22Rv1 (cell line): Measurements from ENCODE around the gene SLC2A4RG.

ENCODE experiments used
- H3K27ac ChIP-seq: fragments of 450-650 bp; 2 replicates; pipeline ENCODE4 v1.5.1; 2017
- ZFX ChIP-seq: fragments of 450-650 bp; IDR thresholded peaks from 2 replicates; pipeline ENCODE4 v1.6.1; 2017; ENCODE audit warnings: antibody characterized with exemption, borderline replicate concordance
- TF ChIP-seq, protein P1 (sequence below): fragments of 450-650 bp; IDR thresholded peaks from 2 replicates; pipeline ENCODE4 v1.5.1; 2017; ENCODE audit warnings: mild to moderate bottlenecking

The SLC2A4RG gene

DNA sequence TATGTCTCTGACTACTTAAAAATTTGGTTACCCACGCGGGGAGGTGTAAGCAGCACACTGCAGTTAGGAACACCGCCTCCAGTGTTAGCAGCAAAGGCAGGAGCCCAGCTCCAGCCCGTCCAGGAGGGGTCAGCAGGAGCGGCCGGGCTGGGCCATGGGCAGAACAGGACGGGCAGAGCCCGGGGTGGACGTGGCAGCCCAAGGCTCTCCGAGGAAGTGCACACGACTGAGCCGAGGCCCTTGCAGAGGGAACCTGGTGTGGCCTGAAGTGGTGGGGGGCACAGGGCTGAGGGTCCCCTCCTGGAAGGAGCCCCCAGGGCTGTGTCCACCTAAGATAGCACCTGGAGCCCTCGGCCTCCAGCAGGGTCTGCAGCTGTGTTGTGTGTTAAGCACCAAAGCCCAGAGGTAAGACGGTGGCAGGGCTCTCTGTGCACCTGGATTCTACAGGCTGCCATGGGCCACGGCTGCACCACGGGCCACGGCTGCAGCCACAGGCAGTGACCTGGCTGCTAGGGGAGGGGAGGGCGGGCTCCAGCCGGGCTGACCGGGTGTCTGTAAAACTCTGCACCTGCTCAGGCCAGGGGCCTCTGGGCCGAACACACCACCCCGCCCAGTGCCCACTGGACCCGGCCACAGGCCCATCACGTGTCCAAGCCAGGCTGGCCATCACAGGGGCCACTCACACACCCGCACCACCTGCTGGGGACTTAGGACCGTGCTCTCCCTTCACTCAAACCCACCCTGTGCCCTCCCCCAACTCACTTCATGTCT is 6.6 kb downstream of the SLC2A4RG start:
- no peak for TF ChIP-seq ZFX
- TF ChIP-seq, protein P1, sequence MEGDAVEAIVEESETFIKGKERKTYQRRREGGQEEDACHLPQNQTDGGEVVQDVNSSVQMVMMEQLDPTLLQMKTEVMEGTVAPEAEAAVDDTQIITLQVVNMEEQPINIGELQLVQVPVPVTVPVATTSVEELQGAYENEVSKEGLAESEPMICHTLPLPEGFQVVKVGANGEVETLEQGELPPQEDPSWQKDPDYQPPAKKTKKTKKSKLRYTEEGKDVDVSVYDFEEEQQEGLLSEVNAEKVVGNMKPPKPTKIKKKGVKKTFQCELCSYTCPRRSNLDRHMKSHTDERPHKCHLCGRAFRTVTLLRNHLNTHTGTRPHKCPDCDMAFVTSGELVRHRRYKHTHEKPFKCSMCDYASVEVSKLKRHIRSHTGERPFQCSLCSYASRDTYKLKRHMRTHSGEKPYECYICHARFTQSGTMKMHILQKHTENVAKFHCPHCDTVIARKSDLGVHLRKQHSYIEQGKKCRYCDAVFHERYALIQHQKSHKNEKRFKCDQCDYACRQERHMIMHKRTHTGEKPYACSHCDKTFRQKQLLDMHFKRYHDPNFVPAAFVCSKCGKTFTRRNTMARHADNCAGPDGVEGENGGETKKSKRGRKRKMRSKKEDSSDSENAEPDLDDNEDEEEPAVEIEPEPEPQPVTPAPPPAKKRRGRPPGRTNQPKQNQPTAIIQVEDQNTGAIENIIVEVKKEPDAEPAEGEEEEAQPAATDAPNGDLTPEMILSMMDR: no peak
- no peak overlapping the region for H3K27ac ChIP-seq

DNA sequence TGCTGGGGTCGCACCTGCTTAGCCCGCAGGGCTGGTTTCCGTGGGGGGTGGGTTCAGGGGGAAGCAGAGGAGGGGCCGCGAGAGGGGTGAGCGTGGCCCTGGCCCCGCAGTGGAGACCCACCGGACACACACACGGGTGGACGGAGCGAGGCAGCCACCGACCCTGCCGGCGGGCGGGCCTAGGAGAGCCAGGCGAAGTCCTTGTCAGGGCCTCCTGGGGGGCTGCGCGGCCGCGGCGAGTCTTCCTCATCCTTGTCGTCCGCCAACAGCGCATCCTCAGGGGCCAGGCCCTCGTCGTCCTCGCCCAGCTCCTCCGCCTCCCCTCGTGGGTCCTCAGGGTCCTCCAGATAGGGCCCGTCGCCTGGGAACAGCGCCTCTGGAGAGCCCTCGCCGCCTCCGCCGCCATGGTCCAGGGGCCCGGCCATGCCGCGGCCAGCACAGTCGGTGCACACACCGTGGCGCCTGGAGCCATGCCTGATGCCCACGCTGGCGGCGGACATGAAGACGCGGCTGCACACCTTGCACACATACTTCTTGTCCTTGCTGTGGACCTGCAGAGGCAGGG is 7.3 kb downstream of the SLC2A4RG start:
- H3K27ac ChIP-seq: no peak overlapping the region
- TF ChIP-seq, protein P1: no peak
- no peak for TF ChIP-seq ZFX

DNA sequence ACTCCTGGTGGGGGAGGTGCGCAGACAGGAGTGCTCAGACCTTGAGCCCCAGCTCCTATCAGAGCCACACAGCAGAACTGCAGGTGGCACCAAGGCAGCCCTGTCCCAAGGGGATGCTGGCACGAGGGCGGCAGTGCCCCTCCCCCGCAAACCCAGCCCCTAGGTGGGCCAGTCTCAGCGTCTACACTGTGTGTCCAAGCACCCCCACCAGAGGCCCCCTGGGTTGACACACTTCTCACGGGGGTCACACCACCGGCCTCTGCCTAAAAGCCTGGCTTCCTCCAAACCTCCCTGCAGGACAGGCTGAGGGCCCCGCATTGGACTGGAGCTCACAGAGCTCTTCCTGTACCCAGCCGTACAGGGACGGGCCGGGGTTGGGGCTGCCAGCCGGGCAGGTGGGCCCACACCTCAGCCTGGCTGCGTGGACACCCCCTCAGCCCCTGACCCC is 8.1 kb downstream of the SLC2A4RG start:
- H3K27ac ChIP-seq: no peak overlapping the region

DNA sequence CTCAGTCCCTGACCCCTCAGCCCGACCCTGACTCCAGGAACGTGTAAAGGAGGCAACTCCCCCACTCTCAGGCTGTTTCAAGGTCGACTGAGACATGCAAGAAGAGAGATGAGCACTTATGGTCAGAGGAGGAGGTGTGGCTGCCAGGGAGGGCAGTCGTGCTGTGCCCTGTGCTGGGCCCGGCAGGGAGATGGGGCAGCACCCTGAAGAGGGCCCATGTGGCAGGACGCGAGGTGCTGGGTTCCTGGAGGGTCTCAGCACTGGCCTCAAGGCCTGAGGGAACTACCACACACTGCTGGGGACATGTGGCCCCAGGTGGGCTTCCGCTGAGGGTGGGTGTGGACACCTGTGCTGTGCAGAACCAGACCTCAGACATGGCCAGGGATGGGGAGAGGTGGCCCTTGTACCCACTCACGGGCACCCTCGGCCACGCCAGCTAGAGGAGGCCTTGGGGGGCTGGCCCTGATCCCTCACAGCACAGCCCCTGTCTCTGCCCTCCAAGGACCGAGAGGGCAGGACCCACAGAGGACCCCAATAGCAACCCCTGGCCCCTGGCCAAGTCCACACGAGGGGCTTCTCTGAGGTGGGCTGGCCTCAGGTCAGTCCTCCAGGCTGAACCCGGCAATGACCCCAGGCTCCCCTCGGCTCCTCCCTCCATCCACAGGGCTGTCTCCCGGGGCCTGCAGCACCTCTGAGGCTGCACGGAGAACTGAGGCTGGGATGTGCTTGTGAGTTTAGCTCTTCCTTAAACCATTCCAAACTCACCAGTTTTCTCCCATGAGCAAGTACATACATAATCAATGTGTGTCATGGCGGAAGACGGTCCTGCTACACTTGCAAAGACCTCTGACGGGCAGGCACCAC is 8.7 kb downstream of the SLC2A4RG start:
- TF ChIP-seq, protein P1: no peak
- no peak for TF ChIP-seq ZFX
- no peak overlapping the region for H3K27ac ChIP-seq

More for the DNA sequence above, 8.1 kb downstream of the SLC2A4RG start:
- no peak for TF ChIP-seq ZFX

DNA sequence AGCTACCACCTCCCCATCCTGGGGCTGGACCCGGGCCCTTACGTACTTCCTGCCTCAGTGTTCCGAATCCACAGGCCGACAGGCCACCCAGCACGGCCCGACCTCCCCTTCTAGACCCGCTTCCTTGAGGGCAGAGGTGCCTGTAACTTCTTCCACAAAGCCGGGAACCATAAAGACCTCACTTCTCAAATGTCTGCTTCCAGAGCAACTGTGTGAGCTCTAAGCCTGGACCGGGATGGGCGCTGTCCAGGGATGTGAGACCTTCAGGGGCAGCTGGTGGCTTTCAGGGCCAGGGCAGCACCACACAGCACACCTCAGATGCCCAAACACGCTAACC is 9.3 kb downstream of the SLC2A4RG start:
- H3K27ac ChIP-seq: no peak overlapping the region
- TF ChIP-seq ZFX: no peak
- TF ChIP-seq, protein P1: no peak

DNA sequence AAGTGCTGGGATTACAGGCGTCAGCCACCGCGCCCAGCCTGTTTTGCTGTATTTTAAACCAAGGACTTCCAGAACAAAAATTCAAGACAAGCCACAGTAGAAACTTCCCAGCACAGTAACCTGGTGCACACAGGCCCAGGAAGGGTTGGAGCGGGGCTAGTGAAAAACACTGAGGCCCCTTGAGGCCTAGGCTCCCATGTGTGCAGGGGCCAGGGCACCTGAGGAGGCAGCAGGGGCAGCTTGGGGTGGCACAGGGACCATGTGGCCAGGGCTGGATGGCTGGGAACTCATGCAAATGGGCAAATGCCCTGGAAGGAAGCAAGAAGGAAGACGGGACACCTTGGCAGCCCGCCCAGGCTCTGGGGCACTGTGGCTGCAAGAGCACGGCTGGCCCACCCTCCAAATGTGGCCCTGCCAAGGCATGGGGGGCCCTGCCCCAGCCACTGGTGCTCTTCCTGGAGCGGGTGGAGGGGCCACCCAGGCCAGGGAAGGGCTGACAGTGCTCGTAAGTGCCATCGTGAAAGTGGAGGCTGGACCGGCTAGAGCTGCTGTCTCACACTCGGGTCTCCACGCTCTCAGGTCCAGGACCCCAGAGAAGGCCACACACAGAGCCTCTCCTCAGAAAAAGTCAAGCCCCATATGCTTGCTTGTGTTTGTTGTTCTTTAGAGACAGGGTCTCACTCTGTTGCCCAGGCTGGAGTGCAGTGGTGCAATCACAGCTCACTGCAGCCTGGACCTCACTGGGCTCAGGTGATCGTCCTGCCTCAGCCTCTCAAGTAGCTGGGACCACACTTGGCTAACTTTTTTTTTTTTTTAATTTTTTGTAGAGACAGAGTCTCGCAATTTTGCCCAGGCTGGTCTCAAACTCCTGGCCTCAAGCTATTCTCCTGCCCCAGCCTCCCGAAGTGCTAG is 10.3 kb downstream of the SLC2A4RG start:
- TF ChIP-seq ZFX: no peak
- TF ChIP-seq, protein P1: no peak
- H3K27ac ChIP-seq: no peak overlapping the region
